WERI-Rb-1 (cell line): ENCODE results near the gene HS3ST4.

Experiments
- DNase-seq: peaks from one replicate; pipeline ENCODE4 v3.0.0-alpha.2; 2020
- H3K27ac ChIP-seq: fragments of 250-450 bp; sonication (Bioruptor Pico); 2 replicates; pipeline ENCODE4 v1.5.1; 2020; ENCODE audit warnings: mild to moderate bottlenecking, moderate library complexity
- H3K27me3 ChIP-seq: fragments of 250-450 bp; sonication (Bioruptor Pico); 2 replicates; pipeline ENCODE4 v1.5.1; 2021; ENCODE audit warnings: mild to moderate bottlenecking, low read depth, moderate library complexity; ENCODE audit not compliant: insufficient read depth, severe bottlenecking
- H3K36me3 ChIP-seq: fragments of 250-450 bp; sonication (Bioruptor Pico); 2 replicates; pipeline ENCODE4 v1.5.1; 2020; ENCODE audit warnings: mild to moderate bottlenecking, moderate library complexity
- H3K4me3 ChIP-seq: 2 replicates; pipeline ENCODE4 v1.5.1; 2011; ENCODE audit warnings: low read depth, mild to moderate bottlenecking, control low read depth, low read length
- H3K9me3 ChIP-seq: fragments of 250-450 bp; sonication (Bioruptor Pico); 2 replicates; pipeline ENCODE4 v1.5.1; 2021; ENCODE audit warnings: mild to moderate bottlenecking, moderate library complexity; ENCODE audit not compliant: severe bottlenecking
- CTCF ChIP-seq: IDR thresholded peaks from 2 replicates; pipeline ENCODE4 v1.5.1; 2011; ENCODE audit warnings: low read depth, mild to moderate bottlenecking, control low read depth, inconsistent platforms, low read length

The HS3ST4 gene

GRCh38 chr16:25828510-25828909 lies 136.8 kb downstream of the HS3ST4 start:
- H3K36me3 ChIP-seq: peaks cover 31% of the 10 kb centered on the region
- no peak overlapping the region for H3K4me3 ChIP-seq
- no peaks in the 10 kb centered on the region for H3K27me3 ChIP-seq
- no peaks in the 10 kb centered on the region for H3K9me3 ChIP-seq
- DNase-seq: no peak
- H3K27ac ChIP-seq: no peak overlapping the region
- no peak for TF ChIP-seq CTCF

DNA sequence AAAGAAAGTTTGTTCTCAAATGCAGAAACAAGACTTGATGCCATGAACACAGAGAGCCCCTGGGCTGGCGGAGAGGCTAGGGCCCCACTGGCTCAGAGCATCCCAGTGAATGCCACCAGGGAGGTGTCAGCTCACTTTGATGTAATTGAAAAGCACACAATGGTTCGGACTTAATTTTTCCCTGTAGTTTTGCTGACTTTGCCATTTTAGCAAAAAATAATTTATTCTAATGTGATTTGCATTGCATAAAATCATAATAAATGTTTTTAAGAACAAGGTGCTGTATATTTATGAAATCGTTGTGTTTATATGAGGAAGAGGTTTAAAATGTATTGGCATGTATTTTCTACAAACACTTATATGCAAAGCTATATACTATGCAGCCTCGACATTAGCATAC lies 140.5 kb downstream of the HS3ST4 start:
- peaks cover 10% of the 10 kb centered on the region for H3K36me3 ChIP-seq
- H3K27me3 ChIP-seq: no peaks in the 10 kb centered on the region
- H3K4me3 ChIP-seq: no peak overlapping the region

GRCh38 chr16:25834101-25834500 lies 142.3 kb downstream of the HS3ST4 start:
- Histone ChIP-seq H3K9me3 (no peaks in the 10 kb centered on the region), H3K27ac (no peak overlapping the region), H3K36me3 (peaks cover 10% of the 10 kb centered on the region), H3K4me3 (no peak overlapping the region), H3K27me3 (no peaks in the 10 kb centered on the region)
- TF ChIP-seq CTCF: no peak
- no peak for DNase-seq

More for the DNA sequence above, 140.5 kb downstream of the HS3ST4 start:
- no peak for DNase-seq
- no peak for TF ChIP-seq CTCF
- Histone ChIP-seq H3K9me3 (no peaks in the 10 kb centered on the region), H3K27ac (no peak overlapping the region)

GRCh38 chr16:25835126-25835525 lies 143.4 kb downstream of the HS3ST4 start:
- no peak for DNase-seq
- no peak for TF ChIP-seq CTCF
- no peak overlapping the region for H3K27ac ChIP-seq

GRCh38 chr16:25838724-25839186 lies 147.0 kb downstream of the HS3ST4 start:
- Histone ChIP-seq H3K27me3 (no peaks in the 10 kb centered on the region), H3K4me3 (no peak overlapping the region), H3K9me3 (no peaks in the 10 kb centered on the region), H3K36me3 (no peaks in the 10 kb centered on the region; the same call in 1 of the 2 replicates), H3K27ac (no peak overlapping the region; the same call in 1 of the 2 replicates)
- TF ChIP-seq CTCF: peak; percentile 50
- peak; percentile 45 for DNase-seq

More at GRCh38 chr16:25835126-25835525, 143.4 kb downstream of the HS3ST4 start:
- Histone ChIP-seq H3K36me3 (peaks cover 10% of the 10 kb centered on the region), H3K27me3 (no peaks in the 10 kb centered on the region), H3K4me3 (no peak overlapping the region), H3K9me3 (no peaks in the 10 kb centered on the region)

DNA sequence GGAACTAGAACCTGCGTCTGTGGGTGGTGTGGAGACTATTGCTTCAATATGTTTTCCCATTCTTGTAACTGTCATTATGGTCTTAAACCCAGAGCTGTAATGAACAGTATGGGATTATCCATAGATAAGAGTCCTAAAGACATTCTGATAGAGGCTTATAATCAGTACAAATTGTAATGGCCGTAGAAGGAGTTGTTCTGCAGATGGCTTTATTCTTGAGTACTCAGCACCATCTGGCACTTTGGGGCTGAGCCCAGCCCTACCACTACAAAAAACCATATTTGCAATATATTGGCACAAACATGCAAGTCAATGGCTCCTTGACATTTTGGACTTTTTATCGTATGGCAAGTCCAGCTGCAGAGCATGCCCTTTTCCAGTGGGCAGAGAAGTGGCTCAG lies 150.0 kb downstream of the HS3ST4 start:
- Histone ChIP-seq H3K36me3 (no peaks in the 10 kb centered on the region), H3K27me3 (no peaks in the 10 kb centered on the region), H3K9me3 (no peaks in the 10 kb centered on the region), H3K27ac (peak overlapping the region; percentile 73), H3K4me3 (no peak overlapping the region)
- no peak for TF ChIP-seq CTCF
- DNase-seq: peak; percentile 47
